ENCODE data around the gene WDR86.

Gene WDR86

DNA sequence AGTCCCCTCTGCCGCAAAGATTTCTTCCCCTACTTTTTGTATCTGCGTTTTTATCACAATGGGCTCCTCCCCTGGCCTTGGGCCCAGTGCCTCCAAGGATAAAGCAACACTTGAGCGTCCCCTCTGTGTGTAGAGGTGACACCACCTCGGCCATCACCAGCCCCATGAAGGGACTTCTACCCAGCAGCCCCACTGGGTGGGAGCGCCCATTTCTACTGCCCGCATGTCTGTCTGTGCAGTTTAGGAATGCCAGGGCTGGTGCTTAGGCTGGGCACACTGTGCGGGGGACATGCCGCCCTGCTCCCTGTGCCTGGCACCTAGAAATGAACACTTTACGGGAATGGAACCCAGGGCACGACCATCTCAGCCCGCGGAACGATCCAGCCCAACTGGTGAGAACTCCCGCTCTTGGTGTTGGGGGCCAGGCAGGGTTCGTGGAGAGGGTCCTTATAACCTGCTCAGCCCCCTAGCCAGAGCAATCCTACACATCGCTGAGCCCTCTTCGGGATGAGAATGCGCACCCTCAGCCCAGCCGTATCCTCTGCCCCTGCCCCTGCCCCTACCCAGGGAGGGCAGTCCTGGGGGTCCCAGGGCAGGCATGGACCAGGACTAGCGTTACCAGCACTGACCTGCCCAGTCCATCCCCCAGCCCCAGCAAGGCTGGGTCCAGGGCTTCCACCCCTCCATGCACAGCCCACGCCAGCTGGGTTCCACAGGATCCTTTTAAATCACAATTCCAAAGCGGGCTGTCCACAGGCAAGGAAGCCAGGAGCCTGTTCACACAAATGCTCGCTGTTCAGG, 17.3 kb upstream of the WDR86 start:
- no peak for DNase-seq

DNA sequence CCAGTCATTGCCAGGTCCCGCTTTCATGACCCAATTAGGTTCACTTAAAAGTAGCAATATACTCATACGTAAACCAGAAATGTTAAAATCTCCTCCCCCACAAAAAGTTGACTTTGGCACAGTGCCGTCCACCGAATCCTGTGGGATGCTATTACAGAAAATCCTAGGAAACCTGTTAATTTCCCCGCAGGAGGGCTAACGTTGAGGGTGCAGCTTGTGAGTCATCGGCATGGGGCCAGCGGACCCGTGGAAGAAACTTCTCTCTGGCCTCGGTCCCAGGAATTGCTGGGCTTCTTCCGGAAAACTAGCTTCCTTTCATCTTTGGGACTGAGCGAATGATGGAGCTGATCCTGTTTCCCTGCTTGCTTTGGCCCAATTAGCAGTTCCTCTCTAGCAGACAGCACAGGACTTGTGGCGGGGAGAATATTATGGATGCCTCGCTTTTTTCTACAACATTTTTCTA, 16.6 kb upstream of the WDR86 start:
- no peak for DNase-seq

DNA sequence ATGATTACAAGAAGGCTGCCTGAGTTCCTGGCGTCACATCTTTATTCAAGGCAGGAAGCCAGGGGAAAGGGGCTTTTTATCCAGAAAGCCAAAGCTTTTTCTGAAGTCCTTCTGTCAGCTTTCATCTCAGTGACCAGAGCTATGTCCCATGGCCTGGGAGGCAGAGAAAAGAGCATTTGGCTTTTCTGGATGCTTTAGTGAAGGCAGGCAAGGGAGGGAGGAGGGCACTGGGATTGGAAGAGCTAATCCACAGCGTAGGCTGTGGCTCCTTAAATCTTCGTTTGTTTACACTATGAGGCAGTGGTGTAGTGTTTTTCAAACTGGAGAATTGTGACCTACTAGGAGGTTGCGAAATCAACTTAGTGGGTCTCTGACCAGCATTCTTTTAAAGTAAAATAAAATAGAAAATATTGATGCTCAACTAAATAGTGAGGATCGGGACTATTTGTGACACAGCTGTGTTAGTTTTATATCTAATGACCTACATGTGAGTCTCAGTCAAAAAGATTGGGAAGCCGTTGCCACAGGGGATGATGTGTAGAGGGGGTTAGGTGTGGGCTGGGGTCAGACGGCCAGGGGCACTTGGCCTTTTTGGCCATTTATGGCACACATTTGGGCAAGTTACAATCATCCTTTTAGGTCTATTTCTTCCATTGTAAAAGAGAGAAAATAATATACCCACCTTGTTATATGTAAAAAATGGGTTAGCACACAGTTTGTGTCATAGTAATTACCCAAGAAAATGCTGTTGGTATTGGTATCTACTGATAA, 16.0 kb upstream of the WDR86 start:
- no peak for DNase-seq

DNA sequence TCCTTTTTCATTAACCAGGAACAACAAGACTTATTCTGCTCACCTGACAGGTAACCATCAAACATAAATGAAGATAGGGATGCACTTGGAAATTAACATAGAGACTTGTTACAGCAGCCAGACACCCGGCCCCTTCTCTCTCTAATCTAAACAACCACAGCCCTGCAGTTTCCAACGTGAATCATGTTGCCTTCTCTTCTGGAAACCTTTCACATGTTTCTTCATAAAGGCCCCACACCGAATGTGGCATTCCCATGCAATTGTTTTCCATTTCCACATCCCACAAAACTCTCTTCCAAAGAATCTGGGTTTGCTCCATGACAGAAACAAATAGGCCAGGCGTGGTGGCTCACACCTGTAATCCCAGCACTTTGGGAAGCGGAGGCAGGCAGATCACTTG, 15.0 kb upstream of the WDR86 start:
- DNase-seq: no peak

DNA sequence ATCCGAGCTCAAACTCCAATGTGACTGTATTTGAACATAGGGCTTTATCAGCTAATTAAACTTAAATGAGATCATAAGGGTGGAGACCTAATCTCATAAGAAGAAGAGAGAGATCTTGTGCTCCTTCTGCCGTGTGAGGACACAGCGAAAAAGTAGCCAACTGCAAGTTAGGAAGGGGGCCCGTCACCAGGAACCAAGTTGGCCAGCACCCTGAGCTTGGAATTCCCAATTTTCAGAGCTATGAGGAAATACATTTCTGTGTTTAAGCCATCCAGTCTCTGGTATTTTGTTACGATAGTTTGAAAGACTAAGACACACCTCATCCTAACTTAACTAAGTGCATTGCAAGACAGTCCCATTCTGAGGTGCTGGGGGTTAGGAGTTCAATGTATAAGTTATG, 14.1 kb upstream of the WDR86 start:
- no peak for DNase-seq

DNA sequence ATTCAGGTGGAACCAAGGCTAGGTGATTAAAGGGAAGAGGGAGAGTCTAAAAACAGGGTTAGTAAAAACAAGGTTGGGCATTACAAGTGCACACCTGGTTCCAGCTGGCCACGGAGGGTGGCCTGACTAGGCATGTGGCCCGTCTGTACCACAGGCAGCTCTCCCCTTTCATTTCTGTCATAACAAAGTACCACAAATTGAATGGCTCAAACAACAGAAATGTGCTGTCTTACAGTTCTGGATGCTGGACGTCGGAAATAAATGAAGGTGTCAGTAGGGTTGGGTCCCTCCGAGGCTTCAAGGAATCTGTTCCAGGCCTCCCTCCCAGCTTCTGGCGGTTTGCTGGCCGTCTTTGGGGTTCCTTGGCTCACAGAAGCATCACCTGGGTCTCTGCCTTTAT, 13.4 kb upstream of the WDR86 start:
- DNase-seq: no peak

DNA sequence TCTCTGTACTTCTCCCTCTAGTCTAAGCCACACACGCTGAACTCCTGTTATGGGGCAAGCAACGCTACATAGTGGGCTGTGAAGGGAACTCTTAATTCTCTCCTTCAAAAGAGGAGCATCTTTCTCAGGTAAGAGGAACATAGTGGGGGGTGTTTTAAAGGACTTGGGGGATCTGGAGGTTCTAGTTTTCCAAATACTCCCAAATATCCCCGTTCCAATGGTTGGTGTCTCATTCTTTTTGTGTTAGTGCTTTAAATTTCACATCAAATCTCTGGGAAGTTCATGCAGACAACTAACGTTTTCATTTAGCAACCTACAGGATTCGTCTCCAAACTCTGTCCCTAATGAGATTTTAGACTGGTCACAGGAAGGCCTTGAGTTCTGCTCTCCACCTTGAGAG, 12.4 kb upstream of the WDR86 start:
- no peak for DNase-seq

DNA sequence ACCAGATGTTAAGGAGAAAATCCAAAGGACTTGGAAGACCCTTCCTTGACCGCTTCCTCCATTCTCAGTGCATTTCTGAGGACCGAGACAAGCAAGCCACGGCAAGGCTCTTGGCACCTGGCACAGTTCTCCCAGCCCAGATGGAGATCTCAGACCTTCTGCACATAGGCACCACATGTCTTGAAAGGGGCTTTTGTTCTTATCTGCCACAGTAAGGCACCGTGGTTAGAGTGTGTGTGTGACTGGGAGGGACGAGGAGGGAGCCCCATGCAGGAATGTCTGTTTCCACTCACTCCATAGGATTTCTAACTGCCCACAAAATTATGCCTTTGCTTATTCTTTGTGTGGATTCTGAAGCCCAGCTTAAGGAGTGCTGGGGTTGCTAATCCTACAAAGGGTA, 10.3 kb upstream of the WDR86 start:
- no peak for DNase-seq

DNA sequence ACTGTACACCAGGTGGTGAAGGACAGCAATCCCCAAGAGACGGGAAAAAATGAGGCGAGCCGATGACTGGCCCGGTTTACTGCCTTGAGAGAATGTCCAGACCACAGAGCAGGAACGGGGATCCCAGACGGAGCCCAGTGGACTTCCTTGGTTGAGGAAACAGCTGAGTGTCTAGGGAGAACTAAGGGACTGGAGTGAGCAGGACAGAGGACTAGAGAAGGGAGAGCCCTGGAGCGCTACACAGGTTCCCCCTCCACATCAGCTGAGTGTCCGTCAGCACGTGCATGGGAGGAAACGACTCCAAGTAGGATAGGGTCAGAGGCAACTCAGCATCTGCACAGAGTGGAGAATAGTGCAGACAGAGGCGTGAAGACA, 7.1 kb upstream of the WDR86 start:
- no peak for DNase-seq

DNA sequence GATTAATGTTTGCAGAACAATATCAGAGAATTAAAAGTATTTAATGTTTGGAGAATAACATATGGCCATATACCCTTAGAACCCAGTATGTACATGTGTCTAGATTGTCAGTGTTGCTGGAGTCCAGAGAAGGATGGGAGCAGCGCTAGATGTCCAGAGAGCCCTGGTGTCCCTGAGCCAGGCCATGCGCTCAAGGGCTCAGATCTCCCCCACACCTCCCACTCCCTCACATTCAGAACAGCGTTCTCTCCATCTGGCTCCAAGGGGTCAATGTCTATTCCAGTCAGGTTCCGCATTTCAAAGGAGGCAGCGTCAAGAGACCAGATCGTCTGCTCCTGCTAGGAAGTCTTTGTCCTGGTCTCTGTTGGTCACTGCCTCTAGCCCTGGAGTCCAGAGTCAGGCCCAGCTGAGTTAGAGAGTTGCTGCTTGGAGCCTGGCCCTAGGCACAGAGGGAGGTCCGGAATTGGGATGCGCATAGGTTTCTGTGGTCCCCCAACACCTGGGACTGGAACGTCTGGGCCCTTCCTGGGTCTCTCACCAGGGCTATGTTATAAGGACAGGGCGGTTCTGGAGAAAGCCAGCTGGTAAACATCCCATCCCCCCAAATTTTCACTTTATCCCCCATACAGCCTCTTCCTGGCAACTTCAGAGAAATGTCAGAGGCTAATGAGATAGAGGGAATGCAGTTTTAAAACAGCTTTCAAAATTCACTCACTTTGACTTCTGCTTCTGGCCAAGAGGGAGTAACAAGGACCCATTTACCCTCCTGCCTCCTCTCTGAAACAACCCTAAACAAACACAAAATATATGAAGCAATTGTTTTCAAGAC, 6.5 kb upstream of the WDR86 start:
- no peak for DNase-seq

DNA sequence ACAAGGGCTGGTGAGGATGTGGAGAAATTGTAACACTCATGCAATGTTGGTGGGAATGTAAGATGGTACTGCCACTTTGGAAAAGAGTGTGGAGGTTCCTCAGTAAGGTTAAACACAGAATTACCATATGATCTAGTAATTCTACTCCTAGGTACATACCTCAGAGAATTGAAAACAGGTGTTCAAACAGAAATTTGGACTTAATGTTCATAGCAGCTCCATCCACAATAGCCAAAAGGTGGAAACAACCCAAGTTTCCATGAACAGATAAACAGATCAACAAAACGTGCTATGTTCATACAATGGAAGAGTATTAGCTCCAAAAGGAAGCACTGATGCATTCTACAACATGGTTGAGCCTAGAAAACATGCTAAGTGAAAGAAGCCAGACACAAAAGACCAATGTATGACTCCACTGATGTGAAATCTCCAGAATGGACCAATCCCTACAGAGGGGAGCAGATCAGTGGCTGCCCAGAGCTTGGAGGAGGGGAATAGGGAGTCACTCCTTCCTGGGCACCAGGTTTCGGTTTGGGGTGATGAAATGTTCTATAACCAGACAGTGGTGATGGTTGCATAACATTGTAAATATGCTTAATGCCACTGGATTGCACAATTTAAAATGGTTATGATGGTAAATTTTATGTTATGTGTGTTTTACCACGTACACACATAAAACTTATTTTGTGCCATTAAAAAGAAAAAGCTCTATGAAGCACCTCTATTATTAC, 5.7 kb upstream of the WDR86 start:
- DNase-seq: peak; percentile 65

DNA sequence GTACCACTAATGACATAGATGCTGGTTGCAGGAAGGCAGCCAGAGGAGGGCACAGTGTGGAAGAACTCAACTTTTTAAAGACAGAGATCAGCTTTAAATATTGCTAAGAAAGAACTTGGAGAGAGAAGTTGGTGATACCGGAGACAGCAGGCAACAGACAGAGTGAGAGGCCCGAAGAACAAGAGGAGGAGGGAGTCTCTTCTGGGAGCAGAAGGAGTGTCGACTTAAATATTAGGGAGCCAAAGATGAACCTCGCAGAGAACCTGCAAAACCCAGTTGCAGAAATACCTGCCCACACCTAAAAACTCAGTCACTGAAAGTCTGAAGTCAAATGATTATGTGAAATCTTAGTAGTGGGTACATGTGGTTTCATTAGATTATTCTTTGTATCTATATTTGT, 3.4 kb upstream of the WDR86 start:
- no peak for DNase-seq

DNA sequence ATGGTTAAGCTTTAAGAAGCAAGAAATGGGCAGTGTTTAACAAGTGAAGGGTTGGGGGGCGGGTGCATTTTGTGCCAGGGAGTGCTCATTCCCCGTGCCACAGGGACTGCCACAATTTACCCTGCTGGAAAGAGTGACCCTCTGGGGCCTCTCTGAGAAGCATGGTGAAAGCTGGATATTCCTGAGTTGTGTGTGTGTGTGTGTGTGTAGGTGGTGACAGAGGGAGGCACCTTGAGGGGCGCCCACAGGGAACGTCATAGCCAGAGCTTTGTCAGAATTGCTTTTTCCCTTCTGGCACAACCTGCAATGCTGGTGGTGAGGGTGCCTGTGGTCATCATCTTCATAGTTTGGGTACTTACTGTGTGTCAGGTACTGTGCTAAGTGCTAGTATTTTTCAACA, 2.5 kb upstream of the WDR86 start:
- DNase-seq: no peak

DNA sequence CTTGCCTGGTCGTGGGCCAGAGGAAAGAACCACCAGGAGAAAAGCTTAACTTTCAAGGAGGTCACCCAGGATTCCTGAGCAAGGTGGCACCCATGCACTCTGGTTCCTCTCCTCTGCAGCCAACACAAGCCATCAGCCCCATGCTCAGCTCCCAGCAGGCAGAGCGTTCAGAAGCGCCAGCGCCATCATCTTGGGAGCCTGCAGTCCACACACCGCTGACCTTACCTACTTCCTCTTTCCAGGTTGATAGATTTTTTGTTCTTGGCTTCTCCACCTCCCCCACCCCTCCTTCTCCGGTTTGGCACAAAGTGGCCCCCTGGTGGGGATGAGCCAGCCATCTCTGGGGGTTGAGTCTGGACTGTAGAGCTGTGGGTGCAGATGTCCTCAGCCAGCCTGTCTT, 1.7 kb upstream of the WDR86 start:
- DNase-seq: no peak

DNA sequence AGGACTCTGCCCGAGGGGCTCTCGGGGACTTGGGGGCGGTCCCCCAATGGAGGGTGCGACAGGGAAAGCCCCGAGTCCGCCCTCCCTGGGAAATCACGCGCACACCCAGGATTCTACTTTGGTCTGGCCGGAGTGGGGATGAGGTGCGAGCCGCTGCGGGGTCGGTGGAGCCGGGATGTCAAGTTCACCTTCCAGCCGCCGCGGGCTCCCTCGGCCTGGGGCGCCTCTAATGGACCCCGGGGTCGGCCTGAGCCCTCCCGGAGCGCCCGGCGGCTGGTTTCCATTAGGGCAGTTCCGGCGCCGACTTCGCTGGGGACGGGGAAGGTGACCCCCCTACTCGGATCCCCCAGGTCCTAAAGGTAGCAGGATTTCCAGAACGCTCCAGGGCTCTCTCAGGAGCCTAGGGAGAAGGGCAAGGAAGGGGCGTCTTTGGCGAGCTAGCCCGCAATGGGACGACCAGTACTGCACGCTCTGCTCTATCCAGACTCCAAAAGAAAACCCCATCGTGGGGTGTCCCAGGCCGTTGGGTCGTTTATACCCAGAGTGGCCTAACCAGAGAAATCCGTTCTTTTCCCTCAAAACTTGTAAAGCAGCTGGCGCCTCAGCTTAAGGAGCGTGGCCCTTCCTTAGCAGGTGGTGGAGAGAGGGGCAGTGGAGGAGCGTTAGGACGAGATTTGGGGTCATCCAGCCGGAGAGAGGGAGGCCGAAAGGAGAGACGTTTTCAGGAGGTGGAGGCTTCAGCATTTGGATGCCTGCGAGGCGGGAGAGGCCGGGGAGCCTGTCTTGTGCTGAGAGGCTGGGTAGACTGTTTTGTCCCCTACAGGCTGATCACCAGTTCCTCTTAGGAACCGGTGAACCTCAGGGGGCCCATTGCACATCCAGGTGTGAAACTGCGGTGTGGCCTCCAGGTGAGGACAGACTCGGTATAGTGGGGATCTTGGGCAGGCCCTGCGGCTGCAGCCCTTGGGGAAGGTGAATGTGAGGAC, 860 bp upstream of the WDR86 start:
- peak; percentile 47 for DNase-seq

DNA sequence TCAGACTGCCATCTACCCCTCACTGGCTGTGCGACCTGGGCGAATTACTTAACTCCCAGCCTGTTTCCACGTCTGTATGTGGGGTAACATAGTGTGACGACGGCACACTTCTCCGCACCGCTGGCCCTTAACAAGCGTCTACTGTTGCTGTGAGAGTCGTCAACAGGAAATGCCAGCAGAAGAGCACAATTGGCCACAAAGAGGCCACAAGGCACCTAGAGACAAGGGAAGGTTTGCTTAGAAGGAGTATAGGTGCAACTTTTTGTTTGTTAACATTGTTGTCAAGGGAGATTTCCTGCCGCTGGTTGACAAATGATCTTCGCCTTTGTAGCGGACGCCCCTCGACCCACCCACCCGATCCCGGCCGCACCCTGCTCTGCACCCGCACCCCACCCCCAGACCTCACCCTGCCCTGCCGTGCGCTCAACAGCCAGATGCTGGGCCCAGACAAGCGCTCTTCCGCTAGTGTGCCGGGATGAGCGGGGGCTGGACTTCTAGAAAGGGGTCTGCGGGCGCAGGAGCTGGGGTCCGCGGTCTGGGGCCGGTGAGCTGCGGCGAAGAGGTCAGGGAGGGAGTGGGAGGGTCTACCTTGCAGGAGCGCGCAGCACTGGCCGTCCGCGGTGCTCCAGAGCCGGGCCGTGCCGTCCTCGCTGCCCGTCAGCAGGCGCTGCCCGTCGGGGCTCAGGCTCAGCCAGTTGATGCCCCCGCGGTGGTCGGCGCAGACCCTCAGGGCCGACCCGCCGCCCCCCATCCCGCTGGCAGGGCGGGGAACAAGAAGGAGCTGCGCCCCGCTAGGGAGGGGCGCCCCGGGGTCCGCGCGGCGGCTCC, 785 bp downstream of the WDR86 start:
- DNase-seq: peak; percentile 86

DNA sequence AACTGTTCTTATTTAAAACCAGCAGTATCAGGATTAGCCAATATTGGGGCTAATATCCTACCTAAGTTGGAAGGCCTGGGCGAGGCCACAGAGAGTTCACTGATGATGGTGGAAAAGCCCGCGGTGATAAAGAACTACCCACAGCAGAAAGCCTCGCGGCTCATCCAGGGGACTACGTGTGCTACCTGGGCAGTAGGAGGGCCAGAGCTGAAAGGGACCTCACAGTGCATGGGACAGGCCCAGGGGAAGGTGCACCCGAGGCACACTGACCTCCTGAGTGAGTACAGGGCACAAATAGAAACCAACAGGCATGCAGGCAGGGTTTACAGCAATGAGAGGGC, 1.4 kb downstream of the WDR86 start:
- no peak for DNase-seq

DNA sequence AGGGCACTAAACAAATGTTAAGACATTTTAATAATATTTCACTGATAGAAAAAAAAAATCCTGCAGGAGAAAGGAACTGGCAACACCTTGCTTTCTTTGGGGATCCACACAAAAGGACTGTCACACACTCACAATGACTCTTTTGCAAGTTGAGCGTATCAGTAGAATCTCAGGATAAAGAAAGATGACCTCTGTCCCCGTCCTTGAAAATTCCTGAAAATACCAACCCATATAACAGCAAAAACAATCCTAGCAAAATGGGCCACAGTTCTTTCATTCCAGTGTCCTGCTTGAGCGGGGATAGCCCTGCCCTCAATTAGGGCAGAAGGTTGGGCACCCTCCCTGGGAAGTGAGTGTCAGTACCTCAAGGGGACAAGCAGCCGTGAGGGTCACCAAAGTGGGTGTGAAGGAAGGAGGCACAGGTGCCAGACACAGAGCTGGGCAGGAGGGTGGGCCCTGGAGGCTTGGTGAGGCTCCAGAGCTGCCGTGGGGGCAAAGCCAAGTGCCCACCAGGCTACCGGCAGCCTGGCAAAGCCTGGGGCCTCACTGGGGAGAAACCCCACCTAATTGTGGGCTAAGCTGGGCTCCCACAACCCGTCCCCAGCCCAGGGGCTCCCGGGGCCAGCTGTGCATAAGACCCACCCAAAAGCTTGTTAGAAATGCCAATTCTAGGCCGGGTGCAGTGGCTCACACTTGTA, 2.8 kb downstream of the WDR86 start:
- no peak for DNase-seq

DNA sequence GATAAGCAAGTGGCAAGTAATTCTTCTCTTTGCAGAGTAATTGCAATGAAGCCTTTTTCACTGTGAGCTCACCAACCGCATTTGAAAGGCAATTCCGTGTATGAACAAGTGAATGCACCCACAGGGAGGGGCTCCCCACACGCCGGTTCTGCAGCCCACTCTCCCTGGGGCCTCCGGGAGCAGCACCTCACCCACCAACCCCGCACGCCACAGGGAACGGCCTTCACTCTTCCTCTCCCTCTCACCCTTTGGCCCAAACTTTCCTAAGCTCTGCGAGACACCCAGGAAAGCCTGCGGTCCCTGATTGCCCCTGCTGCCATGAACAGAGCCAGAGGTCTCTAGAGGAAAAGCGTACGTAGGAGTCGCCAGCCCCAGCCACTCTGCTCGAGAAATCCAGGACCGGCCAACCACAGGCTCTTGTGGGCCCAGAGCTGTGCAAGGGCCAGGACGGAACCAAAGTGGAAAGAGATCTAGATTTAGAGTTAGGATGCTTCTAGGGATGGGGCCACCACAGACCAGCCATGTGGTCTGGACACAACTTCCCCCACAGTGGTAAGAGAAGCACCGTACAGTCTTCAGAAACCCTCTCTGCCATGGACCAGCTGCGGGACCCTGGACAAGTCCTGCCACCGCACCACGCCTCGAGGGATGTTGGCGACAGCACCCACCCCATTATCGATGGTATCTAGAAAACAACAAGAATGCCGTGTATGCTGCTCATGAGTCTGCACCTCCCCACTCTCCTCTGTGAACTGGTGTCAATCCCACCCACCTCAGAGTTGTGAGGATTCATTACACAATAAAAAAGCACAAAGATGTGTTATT, 3.6 kb downstream of the WDR86 start:
- DNase-seq: no peak

Data from CD4-positive, alpha-beta T cell treated with Interferon gamma for 1 hour (primary cell).